Stimulated activated CD8-positive, alpha-beta memory T cell treated with anti-CD3 and anti-CD28 coated beads, Interleukin-12 subunit alpha, Interleukin-12 subunit beta, amount 100 ng/mL, for 4 hours (primary cell): ENCODE results near the gene CBFB.
"Not testable (repeated sequence)": the region's sequence is repeated elsewhere in the genome, so short reads cannot be mapped to it uniquely, and the experiment has no call there.

Experiments used
- DNase-seq: peaks from one replicate; pipeline ENCODE4 v3.0.0-alpha.2; 2020; ENCODE audit warnings: low read depth

Gene CBFB

DNA sequence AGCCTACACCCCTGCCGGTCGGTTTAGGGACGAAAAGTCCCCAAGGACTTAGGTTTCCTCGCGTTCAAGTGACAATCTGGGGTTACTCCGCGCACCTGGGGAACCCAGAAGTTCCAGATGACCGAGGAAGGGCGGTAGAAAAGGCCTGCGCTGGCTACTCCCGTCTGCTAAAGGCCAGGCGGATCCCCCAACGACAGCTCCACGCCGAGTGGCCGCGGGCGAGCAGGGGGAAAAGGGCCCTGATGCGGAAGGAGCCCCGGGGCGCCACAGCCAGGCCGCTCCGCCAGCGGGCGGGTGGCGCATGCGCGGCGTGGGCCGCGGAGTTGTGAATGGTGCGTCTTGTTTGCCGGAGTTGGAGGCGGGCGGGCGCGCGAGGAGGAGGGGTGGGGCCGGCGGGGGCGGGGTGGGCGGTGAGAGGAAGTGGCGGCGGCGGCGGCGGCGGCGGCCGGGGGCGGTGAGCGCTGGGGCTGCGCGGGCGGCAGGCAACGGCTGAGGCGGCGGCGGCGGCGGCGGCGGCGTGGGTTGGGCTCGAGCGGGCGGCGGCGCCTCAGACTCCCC lies at the start of gene CBFB:
Gene CBFB (plus strand): TSS at position 454 of the 558 bp plus-strand sequence. CDS start 259 bp downstream, outside the sequence.
- peak; percentile 92 for DNase-seq

DNA sequence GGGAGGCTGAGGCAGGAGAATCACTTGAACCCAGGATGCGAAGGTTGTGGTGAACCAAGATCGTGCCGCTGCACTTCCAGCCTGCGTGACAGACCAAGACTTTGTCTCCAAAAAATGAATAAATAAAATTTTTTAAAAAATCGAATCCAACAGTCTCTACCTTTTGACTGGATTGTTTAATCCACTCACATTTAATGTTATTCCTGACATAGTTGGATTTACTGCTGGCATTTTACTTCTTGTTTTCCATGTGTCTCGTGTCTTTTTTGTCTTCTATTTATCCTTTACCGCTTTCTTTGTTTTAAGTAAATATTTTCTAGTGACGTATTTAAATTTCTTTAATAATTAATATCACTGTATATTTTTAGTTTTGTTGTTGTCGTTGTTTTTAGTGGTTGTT lies 45.9 kb upstream of the CBFB start:
- DNase-seq: no peak

DNA sequence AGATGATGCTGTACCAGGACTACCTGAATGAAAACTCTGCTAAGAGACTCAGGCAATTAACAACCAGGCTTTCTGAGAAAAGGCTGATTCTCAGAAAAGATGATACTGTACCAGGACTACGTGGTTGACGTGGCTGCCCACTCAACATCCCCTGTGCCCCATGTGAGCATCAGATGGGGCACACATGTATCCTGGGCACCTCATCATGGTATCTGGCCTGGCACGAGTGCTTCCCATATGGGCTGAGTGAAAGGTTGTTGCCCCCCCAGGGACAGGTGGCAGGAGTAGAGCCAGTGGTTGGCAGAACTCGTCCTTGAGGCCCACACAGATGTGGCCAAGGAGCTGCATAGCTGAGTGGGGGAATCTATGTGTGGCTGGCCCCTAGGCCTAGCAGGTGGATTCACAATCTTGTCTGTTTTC lies 44.0 kb upstream of the CBFB start:
- no peak for DNase-seq

DNA sequence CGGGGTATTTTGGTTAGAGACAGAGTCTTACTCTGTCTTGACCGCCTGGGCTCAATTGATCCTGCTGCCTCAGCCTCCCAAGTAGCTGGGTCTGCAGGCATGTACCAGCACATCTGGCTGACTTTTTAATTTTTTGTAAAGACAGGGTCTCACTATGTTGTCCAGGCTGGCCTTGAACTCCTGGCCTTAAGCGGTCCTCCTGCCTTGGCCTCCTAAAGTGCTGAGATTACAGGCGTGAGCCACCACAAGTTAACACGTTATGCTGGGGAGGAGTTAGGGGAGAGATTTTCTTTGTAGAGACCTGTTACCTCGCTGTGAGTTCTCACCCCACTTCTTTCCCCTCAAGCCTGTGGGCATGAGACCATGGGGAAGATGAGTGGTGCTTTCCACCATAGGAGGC lies 42.4 kb upstream of the CBFB start:
- DNase-seq: no peak

DNA sequence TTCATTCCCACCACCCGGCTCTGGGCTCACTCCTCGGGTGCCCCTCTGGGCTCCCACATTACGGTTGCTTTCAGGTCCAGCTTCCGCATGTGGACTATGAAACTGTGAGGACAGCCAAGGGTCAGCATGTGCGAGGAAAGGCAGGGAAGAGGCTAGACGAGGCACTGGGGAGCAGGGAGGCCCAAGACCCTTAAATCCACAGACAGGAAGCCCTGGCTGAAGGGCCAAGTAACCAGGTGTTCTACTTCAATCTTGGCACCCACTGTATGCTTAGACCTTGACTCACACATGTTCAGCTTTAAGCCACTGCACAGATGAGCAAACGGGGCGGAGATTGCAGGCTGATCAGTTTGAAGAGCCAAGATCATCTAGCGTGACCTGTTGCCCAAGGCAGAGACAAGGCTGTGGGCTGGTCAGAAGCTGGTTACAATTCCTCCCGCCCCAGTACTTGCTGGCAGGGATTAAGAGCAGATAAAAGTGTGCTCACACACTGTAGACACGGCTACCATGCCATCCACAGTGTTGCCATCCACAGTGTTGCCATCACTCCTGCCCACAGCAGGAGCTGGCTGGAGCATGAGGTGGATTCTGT lies 40.7 kb upstream of the CBFB start, which contains the start of gene CES4A:
Gene CES4A (plus strand): TSS at position 393 of the 592 bp plus-strand sequence. CDS start 184 bp downstream, at position 577.
- no peak for DNase-seq

DNA sequence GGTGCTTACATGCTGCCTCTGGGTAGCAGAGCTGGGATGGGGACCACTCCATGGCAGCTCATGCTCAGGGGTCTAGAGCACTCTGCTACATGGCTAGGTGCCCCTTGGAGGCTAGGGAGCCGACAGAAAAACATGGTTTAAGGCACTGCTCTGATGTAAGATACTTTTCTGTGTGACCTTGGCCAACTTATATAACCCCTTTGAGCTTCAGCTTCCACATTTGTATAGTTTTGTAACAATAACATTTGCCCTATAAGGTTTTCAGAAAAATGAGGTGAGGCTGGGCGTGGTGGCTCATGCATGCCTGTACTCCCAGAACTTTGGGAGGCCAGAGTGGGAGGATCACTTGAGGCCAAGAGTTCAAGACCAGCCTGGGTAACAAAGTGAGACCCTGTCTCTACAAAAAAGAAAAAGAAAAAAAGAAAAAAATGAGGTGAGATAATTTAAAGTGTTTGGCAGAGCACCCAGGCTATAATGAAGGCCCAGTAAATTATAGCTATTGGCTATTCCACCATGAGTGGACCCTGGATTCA lies 37.3 kb upstream of the CBFB start:
- DNase-seq: no peak

DNA sequence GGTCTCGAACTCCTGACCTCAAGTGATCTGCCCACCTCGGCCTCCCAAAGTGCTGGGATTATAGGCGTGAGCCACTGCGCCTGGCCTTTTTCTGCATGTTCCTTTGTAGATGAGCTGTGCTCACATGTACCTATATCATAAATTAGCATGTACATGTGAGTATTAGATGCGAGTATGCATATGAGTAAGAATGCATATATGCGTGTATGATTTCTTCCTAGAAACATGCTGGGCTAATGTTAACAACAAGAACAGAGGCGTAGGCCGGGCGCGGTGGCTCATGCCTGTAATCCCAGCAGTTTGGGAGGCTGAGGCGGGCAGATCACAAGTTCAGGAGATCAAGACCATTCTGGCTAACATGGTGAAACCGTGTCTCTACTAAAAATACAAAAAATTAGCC lies 35.4 kb upstream of the CBFB start:
- not testable (repeated sequence) for DNase-seq

DNA sequence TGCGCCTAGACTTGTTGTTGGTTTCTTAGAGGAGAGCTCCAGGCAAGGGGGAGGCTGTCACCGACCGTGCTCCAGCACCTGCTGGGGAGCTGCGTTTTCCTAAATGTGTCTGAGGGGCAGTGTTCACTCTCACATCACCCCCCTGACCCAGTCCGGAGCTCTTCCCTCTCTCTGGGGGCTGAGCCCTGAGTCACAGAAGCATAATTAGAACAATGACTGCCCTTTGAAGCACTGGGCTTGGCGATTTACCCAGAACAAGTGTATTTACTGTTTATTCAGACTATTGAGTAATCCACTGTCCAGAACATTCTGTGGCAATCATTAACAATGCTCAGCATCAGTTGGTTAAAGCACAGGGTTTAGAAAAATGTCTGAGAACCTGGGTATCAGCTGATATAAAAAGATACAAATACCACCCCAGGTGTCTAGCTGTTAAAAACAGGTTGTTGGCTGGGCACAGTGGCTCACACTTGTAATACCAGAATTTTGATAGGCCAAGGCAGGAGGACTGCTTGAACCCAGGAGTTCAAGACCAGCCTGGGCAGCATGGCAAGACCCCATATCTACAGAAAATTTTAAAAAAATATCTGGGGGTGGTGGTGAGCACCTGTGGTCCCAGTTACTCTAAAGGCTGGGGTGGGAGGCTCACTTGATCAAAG lies 32.5 kb upstream of the CBFB start:
- DNase-seq: no peak

DNA sequence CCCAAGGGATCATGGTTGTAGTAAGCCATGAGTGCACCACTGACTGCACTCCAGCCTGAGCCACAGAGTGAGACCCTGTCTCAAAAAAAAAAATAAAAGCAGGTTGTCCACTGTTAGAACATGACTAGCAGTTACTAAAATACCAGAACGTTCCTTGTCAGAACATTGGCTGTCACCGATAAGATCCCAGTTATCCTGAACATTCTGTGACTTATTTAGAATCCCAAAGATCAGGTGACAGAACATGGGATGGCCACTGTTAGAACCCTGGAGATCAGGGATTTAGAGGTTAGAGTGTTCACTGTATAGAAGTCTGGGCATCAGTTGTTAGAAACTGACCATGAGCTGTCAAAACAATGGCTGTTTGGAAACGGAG lies 32.0 kb upstream of the CBFB start:
- no peak for DNase-seq

DNA sequence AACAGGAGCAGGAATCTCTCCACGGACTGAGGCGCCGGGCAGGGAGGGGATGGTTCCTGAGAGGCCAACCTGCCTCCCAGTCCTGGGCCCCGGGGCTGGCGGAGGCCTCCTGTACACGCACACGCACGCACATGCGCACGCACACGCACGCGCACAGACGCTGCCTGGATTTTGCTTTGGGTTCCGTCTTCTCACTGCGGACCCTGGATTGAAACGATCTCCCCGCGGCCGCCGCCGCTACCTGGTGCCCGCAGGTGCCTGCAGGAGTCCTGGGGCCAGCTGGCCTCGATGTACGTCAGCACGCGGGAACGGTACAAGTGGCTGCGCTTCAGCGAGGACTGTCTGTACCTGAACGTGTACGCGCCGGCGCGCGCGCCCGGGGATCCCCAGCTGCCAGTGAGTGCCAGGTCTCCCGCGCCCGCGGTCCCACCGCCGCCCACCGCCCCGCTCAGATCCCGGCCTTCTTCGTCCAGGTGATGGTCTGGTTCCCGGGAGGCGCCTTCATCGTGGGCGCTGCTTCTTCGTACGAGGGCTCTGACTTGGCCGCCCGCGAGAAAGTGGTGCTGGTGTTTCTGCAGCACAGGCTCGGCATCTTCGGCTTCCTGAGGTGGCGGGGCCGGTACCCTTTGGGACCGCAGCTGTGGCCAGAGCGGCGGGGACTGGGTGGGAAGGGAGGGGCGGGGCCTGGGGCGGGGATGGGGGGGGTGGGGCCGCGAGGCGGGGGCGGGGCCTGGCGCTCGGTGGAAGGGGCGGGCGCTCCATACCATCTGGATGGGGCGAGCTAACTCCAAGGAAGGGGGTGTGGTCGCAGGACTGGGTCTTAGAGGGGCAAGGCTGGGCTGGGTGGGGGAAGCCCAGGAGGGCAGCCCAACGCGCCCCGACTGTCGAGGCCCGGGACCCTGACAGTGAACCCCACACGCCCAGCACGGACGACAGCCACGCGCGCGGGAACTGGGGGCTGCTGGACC lies 28.3 kb upstream of the CBFB start:
- peak; percentile 24 for DNase-seq

DNA sequence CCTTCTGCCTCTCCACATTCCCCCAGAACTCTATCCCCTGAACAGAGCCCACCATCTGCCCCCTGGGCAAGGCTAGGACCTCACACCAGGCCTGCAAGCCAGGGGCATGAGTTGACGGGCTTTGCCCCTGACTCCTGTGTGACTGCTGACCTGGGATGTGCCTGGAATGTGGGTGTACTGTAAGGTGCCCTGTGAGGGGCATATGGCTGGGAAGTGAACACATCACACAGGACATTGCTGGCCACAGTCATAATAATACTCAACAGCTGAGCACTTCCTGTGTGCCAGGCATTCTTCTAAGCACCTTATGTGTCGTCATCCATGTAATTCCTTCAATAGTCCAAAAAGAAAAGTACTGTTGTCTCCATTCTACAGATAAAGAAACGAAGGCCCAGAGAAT lies 27.2 kb upstream of the CBFB start:
- no peak for DNase-seq

DNA sequence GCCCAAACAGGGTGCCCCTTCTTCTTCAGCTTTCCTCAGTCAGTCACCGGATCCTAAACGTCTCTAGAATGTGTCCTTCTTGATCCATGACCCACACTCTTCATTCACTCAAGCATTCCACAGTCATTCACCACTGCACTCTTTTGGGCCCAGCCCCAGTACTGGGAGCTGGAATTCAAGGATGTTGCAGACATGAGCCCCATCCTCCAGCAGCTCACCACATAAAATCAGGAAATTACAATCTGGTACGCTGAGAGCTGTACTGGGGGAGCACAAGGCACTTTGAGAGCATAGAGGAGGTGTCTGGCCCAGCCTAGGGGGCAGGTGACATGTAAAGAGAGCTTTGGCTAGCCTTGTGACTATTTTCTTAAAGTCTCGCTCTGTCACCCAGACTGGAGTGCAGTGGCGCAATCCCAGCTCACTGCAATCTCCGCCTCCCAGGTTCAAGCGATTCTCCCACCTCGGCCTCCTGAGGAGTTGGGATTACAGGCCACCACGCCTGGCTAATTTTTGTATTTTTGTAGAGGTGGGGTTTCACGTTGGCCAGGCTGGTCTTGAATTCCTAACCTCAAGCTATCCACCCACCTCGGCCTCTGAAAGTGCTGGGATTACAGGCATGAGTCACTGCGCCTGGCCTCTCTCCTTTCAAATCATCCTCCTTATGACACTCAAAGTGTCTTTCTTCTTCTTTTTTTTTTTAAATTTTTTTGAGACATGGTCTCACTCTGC lies 21.9 kb upstream of the CBFB start:
- DNase-seq: no peak

DNA sequence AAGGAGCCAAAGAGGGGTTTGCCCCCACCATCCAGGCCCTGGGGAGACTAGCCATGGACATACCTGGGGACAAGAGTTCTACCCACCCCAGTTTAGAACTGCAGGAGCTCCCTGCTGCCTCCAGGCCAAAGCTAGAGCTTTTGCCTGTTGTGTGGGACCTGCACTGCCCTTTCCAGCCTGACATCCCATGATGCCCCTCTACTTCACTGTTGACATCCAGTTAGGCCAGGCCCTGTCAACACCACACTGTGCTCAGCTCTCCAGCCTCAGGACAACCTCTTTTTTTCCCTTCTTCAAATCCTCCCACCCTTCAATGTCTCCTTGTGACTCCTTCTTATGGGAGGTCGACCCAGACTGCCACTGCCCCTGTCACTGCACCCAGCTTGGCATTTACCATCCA lies 19.8 kb upstream of the CBFB start:
- DNase-seq: no peak

DNA sequence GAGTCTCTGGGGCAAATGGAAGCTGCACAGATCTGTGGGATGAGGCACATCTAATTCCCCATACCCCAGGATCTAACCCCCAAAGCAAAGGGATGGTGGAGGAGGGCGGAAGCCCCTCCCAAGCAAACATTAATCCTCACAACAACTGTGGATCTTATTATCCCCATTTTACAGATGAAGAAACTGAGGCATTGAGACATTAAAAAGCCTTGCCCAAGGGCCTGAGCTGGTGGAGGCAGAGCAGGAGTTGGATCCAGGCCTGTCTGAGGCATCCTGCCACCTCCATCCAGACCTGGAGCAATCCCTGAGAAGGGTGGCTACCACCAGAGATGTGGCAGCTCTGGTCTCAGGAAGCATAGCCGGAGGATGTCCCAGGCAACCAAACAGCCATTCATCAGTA lies 17.7 kb upstream of the CBFB start:
- DNase-seq: no peak

DNA sequence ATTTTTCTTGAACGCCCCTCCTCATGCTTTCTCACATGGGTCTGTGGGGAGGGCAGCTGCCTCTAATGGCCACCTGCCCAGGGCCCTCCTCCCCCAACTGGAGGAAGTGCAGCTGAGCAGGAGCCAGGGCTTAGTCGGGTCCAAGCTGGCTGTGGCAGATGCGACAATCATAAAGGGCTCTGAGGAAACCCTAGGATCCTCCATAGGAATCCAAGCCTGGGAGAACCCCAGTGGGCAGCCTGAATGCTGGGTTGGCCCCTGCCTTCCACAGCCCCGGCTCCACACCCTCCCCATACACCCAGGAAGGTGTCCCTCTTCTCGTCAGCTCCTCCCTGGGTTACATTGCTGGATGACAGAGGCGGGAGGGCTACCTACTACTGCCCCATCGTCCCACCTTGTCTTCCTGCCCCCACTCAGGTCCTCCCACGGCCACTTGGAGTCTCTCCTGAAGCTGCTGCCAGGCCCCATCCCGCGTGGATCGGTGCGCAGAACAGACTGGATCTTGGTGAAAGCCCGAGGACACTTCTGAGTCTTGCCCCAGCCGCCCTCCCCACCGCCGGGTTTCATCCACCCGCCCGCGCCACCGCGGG lies 15.6 kb upstream of the CBFB start:
- DNase-seq: no peak

DNA sequence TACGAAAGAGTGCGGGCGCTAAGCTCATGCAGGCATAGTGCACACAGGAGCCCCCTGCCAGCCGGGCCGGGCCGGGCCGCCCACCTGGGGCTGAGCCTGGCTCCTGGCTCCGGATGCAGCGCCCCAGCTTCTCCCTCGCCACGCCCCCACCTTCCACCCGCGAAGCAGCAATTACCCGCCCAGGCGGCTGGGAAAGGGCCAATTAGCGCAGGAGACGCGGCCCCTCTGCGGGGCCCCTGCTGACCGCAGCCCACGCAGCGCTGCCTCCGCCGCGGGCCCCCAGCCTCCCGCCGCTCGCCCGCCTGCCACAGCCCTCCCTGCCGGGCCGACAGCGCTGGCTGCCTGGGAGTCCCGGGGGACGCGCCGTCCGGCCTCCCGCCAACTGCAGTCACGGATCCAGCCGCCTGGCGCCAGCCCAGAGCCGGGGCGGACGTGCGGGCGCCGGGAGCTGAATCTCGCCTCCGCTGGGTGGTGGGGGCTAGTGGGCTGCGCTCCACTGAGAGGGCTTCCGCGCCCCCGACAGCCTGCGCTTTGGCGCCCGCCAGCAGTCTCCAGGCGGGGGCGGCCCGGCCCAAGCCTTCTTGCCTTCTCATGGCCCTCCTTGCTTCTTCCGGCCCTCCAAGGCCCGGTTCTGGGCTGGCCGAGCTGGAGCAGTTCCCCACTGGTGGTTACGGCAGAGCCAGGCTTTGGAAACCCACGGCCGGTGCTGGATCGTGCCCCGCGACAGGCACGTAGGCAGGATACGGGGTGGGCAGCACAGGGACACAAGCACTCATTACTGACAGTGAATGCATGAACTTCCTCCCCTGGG lies 14.9 kb upstream of the CBFB start:
- peak; percentile 44 for DNase-seq

DNA sequence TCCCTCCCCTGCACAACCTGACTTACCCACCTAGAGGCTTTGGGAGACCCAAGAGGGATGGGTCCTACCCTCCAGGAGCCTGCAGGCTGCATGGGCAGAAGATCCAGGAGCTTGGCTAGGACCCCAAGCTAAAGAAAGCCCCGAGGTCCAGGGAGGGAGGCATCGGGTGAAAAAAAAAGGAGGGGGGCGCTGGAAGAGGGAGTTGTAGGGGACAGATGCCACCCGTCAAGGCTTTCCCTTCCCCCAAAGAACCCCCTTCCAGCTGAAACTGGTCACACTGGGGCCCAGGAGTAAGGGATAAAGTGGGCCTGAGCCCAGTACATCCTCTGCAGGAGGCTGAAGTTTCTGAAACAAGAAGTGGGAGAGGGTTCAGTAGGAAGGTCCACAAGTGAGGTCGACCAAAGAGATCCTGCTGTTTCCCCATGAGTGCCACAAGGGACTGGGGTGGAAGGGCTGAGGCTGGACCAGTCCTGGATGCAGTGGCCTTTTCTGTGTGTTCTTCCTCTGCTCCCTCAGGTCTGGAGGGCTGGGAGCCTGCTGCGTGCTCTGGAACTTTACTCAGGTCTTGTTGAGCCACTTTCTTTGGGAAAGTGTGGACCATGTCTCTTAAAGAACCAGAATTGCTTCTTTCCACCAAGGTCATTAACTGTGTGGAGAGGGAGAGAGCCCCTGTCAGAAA lies 14.2 kb upstream of the CBFB start:
- no peak for DNase-seq

DNA sequence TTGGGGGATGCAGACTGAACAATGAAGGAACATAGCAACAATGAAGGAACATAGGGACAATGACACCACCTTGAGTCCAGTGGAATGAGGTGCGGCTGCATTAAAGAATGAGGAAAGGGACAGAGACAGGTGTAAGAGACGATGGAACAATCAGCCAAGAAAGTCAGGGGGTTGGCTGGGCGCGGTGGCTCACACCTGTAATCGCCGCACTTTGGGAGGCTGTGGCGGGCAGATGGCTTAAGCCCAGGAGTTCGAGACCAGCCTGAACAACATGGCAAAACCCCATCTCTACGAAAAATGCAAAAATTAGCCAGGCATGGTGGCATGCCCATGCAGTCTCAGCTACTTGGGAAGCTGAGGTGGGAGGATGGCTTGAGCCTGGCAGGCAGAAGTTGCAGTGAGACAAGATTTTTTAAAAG lies 13.6 kb upstream of the CBFB start:
- DNase-seq: no peak

DNA sequence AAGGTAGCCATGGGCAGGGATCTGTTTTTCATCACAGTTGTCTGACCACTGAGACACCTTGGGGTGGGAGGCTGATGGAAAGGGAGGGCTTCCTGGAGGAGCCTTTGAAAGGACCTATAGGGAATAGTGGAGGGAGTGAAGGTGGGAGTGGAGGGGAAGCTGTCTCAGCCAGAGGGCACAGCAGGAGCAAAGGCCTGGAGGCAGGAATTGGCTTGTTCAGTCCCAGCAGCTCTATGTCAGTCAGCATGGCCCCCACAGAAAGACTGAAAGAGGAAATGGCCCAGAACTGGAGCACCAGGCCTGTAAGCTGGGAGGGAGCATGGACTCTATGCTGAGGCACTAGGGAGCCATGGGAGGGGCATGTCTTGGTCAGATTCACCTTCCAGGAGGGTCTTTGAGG lies 12.8 kb upstream of the CBFB start:
- DNase-seq: no peak
